HuH-7 (cell line): ENCODE data around the gene MADD.
A peak's percentile ranks its signal among the peaks of the same experiment; 100 is the strongest.

Source experiments
- DNase-seq: peaks from one replicate; pipeline ENCODE4 v3.0.0; 2011; ENCODE audit warnings: low spot score

The MADD gene

DNA sequence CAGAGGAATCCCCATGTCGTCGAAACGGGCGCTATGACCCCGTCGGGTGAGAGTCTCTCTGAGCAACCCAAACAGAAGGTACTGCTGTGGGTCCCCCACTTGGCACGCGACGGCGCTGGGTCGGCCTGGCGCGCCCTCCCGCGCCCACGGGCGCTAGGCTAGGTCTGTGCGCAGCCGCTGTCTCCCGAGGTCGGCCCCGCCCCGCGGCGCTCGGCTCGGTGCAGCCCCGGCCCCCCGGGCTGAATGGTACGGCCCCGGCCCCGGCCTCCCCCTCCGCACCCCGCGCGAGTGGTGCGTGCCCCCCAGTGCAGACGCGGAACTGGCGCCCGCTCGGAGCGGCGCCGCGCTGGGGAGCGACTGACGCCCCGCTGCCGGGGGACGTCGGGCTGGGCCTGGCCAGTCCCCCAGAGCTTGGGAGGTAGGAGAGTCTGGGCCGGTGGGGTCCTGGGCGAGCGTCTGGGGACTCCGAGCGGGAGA is at the start of gene MADD:
MADD (plus strand) TSS at position 305 of the 477 bp plus-strand sequence.
- peak; percentile 88 for DNase-seq

DNA sequence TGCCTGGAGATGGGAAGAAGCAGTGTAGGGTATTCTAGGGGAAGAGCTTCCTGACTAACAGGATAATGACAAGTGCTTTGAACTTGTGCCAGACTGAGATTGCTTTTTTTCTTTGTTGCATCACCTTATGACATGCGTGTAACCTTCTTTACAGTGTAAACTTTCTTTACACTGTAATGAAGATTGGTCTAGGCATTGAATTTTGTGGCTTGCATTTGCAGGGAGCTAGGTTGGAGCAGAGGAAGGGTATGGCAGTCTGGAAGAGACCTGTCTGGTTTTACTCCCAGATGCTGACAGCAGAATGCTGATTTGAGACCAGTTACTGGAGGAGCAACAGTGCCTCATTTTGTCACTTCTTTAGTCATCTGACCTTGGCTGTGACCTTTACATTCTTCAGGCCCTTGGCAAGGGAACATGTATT is 49.5 kb upstream of the MADD start:
- DNase-seq = no peak

DNA sequence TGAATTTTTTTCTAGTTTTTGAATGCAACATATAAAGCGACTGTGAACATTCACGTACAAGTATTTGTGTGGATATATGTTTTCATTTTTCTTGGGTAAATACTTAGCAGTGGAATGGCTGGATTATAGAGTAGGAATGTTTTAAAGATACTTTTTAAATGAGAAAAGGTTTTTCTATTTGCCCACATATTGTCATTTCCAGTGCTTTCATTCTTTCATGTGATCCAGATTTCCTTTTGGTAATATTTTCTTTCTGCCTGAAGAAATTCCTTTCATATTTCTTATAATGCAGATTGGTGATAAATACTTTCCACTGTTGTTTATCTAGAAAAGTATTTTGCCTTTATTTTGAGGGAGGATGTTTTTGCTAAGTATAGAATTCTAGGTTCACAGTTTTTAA is 47.2 kb upstream of the MADD start:
- DNase-seq = no peak

DNA sequence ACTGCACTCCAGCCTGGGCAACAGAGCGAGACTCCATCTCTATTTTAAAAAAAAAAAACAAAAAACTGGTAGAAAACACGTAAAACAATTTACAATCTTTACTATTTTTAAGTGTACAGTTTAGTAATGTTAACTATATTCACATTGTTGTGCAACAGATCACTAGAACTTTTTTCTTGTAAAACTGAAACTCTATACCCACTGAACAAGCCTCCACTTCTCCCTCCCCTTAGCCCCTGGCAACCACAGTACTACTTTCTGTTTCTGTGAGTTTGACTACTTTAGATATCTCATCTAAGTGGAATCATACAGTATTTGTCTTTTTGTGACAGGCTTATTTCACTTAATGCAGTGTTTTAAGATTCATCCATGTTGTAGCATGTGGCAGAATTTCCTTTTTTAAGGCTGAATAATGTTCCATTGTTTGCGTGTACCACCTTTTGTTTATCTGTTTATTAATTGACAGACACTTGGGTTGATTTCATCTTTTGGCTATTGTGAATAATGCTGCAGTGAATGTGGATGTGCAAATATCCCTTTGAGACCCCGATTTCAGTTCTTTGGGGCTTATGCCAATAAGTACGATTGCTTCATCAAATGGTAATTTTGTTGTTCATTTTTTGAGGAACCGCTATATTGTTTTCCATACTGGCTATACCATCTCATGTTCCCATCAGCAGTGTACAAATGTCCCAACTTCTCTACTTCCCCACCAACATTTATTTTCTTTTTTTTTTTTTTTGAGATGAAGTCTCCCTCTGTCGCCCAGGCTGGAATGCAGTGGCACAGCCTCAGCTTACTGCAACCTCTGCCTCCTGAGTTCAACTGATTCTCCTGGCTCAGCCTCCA is 44.2 kb upstream of the MADD start:
- DNase-seq = no peak

DNA sequence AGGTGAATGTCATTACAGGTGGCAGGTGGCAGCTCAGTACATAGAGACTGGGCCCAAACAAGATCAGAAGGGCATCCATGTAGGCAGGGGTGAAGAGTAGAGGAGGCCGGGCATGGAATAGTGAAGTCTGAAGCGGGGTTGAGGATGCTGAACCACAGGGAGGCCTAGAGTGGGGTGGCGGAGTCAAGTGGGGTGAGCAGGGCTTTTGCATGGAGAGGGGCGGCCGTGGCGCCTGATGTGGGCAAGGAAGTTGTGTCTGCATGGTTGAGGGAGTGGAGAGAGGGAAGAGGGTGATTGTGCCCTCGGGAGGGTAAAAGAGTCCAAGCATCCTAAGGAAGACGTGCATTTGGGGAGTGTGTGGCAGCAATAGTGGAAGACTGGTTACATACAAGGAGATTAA is 40.8 kb upstream of the MADD start:
- DNase-seq = no peak

DNA sequence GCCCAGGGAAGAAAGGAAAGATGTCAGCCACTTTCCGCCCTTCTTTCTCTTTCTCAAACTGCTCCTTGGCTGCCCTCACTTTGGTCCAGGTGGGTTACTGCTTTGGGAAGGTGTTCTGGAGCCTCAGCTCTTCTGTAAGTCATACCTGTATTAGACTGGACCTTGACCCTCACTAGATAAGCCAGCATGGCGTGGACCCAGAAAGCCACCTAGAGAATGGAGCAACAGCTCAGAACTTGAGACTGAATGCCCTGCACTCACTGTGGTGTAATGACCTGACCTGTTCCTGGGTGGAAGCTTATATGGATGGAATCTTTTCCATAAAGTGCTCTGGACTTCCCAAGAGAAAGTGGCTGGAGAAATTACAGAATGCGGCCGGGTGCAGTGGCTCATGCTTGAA is 36.9 kb upstream of the MADD start:
- DNase-seq = no peak

DNA sequence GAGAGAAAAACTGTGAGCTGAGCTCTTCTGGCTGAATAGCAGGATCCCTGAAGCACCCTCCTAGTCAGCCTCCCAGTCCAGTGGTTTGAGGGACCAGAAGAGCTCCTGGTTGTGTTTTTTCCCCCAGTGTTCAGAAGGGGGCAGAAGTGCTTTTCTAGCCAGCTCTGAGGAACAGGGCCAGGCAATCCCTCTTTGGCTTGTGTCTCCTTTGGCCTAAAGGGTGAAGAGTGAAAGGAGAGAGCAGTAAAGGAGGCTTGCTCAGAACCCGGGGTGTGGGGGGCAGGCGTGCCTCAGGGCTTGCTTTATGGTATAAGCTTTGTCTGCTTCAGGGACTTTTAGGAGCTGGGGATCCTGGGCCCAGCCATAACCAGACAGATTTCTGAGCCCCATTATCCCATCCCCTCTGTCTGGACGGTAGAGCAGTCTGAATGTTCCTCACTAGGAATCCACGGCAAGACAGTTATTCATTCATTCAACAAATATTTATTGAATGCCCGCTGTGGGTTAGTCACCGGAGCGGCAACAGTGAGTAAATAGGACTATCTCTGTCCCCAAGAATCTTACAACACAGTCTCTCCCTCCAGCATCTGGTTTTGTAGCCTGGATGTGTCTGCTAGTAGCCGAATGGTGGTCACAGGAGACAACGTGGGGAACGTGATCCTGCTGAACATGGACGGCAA is 35.8 kb upstream of the MADD start:
- peak; percentile 55 for DNase-seq

DNA sequence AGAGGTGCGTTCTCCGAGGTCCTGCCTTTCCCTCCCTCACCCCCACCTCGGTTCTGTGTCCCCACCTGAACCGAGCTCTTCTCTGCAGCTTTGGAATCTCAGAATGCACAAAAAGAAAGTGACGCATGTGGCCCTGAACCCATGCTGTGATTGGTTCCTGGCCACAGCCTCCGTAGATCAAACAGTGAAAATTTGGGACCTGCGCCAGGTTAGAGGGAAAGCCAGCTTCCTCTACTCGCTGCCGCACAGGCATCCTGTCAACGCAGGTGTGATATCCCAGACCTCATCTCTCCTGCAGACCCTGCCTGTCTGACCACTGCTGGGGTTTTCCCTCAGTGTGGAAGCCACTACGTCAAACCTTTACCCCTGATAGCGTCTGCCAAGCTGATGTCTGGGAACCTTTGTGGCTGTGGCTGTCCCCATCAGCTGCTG is 35.2 kb upstream of the MADD start:
- DNase-seq = no peak

DNA sequence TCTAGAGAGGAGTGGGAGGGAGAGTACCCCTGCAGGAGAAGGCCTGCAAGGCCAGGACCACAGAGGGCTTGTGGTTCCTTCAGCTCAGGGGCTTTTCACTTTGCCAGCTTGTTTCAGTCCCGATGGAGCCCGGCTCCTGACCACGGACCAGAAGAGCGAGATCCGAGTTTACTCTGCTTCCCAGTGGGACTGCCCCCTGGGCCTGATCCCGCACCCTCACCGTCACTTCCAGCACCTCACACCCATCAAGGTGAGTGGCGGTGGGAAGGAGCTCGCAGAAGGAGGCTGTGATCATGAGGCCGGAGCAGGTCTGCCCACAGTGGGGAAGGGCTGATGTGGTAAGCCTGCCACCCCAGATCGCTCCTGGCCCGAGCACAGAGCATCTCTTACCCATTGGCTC is 34.8 kb upstream of the MADD start:
- no peak for DNase-seq

DNA sequence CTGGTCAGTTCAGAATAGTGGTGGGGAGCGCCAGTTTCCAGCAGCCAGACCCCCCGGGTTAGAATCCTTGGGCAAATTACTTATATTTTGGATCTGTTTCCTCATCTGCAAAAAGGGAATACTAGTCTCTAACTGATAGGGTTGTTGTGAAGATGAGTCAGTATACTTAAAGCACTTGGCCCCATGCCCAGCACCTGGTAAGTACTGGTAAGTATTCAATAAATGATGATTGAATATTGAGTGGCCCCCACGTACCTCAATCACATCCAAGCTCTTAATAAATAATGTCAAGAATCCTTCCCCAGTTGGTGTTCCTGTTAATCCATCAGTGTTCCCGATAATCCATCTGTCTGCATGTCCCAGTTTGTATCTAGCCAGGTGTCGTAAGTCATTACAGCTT is 33.5 kb upstream of the MADD start:
- no peak for DNase-seq

DNA sequence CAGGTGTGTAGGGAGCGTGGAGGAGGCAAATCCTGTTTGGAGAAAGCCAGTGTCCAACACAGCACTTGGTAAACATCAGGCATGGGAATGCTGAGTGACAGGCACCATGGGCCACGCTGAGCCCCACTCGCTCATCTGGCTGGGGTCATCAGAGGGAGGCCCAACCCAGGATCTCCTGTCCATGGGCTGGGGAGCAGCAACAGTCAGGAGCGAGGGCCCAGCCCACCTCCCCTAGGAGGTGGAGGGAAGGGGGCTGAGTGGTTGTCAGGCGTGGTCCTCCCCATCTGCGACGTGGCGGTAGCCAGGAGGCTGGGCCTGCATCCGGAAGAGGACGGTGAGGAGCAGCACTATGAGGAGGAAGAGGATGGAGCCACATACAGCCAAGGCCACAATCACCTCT is 30.1 kb upstream of the MADD start:
- DNase-seq = no peak

DNA sequence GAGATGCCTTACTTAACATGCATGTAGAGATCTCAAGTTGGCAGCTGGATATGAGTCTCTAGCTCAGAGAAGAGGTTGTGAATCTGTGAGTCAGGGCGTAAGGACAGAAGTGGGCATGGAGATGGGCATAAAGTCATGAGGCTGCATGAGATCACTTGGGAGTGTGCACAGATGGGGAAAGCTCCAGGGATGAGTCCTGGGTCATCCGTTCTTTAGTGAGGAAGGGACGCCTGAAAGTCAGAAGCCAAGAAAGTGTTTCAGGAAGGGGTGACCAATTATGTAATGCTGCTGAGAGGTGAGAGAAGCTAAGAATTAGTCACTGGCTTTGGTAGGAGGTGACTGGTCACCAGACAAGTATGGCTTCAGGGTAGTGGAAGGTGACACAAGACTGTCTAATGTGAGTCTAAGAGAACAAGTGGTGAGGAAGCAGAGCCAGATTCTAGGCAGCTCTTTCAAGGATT is 28.1 kb upstream of the MADD start:
- no peak for DNase-seq

DNA sequence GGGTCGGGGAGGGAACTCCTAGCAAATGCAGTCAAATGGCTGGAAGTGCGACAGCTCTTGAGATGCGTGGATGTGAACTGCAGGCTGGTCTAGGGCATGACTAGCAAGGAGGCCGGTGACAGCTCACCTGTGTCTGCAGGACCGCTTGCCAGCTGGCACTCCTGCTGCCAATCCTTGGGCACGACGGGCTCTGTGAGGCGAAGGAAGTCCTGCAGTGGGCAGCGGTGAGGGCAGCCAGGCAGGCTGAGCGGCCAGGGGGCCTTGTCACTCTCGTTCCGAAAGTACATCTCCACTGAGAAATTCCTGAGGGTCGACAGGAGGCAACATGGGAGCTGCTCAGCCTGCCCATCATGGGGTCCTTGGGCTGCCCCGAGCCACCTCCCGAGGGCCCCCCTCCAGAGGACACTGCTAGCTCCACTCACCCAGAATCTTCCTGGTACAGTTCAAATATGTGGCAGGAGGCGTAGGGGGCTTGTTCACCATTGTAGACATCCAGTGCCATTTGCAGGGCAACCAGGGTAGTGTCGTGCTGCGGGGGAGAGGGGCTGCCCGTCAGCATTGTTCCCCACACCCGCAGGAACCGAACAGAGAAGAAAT is 27.2 kb upstream of the MADD start:
- no peak for DNase-seq

DNA sequence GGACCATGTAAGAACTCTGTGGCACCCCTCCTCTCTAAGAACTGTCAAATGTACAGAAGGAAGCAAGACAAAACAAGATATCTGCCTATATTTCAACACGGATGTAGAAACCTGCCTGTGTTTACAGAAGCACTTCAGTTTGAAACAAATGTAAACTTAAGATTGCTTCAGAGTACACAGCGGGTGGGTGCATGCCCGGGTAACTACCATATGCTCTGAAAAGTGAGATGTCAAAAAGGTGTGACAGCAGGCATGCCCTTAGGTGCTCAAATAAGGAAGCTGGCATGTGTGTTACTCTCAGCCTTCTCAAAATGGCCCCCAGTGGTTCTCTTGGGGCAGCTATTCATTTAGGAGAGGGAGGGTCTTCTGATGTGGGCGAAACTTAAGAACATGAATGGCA is 26.5 kb upstream of the MADD start:
- no peak for DNase-seq

DNA sequence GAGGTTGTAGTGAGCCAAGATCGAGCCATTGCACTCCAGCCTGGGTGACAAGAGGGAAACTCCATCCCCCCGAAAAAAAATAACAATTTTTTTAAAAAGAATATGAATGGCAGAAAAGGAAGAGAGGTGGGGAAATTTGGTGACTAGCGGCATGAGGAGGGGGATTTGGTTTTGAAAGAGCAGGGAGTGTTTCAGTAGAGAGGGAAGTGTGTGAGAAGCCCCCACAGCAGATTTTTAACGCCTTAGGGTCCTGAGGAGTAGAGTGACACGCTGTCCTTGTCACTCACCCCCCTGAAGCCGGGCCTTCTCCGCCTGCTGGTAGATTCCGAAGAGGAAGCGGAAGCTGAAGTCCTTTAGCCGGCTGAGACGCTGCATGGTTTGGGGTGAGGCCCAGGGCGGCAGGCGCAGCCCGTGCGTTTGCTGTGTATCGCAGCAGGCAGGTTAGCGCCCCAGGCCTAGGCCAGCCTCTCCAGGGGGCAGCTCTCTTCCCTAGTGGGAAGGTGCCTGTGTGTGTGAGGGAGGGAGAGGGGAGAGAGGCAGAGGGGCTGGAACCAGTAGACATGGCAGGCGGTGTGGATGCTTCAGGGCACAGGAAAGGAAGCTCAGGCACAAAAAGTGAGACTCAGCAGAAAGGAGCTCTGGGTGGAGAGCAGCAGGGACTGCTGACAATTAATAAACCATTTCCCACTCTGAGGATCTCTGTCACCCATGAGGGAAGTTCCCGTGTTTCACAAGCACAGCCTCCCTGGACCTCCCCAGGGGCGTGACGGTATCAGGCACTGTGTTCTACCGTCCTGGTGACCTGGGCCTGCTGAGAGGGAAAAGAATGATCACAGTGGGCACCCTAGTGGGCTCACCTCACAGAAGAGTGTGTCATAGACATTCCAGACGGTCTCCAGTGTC is 25.2 kb upstream of the MADD start:
- DNase-seq = no peak

DNA sequence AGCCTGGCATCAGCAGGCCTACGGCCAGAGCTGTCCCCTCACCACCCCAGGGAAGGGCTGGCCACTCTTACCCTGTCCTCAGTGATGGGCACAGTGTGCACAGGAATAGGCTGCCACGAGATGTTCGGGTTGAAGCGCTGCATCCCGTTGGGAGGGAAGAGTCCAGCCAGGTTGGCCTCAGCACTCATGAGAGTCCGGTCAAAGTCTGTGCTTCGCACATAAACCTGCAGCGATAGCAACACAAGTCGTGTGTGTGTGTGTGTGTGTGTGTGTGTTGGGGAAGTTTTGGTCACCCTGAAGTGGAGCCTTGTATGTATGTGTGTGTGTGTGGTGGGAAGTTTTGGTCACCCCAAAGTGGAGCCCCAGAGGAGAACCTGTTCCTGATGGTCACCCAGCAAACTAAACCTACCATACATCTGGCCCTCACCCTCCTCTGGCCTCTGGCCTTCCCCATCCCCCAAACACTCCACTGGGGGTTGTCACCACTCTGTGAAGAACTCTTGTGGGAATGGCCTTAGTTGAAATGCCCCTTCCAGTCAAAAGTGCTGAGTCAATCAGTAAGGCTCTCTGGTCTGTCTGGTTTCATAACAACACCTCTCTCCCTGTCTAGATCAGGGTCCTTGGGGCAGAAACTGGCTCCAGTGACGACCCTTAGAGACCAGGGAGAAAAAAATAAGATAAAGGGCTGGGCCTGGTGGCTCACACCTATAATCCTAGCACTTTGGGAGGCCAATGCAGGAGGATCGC is 24.1 kb upstream of the MADD start:
- DNase-seq = no peak

DNA sequence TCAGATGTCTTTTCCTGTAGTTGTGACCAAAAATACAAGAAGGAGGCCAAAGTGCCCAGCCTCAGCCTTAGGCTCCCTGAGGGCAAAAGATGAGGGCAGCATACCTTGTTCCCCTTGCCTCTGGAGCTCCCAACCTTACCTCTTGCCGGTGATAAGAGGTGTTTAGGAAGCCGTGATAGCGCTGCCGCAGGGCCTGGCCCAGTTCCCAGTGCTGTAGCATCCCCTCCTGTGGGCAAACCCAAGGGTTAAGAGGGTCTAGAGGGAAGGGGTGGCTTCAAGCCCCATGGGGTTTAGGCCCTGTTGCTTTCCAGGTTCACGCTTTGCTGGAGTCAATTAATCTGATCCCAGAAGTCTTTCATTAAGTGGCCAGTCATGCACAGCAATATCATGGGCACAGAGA is 22.4 kb upstream of the MADD start:
- DNase-seq = no peak

DNA sequence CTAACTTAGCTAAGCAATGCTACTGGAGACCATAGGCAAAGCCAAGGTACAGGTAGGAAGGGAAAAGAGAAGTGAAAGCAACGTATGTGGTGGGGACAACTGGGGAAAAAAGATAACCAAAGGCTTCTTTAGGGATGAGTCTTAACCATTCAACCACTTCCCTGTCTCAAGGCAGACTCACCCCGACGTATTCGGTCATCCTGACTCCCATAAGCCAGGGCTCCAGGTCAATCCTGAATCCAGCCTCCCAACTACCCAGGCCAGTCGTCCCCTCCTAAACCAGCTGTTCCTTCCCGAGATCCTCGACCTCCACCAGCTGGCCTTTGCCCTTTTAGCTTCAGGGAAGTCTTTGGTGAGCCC is 21.6 kb upstream of the MADD start:
- peak; percentile 47 for DNase-seq

DNA sequence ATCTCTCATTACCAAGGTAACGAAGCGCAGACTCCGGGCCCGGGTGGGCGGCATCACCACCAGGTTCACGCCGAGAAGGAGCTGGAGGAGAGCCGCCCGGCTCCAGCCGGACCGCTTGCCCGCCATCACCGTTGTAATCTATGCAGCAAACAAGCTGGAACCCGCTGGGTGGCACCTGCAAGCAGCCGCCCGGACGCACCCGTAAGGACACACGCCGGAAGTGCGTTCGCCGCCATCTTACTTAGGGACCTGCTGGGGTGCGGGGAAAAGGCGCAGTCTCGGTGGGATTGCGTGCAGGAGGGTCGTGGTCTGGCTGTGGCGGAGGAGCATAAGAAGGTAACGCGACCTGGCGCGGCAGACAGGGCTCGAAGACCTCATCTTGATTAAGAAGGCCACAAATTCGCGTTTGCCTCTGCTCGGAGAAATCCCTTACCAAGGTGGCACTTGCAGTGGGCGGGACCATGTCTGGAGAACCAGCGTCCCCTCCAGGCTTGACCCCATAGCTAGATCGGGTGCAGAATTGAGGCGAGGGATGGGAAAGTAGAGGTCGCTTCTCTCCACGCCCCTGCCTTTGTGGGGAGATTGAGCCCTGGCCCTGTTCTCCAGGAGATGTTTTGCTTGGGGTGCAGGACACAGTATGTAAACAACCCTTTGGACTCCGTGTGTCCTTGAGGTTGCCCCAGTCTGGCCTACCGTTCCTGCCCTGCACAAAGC is 21.1 kb upstream of the MADD start, which contains the start of gene ACP2:
ACP2 (minus strand) TSS at position 151 of the 714 bp plus-strand sequence; CDS start at position 126, 25 bp downstream.
- DNase-seq = peak; percentile 80

DNA sequence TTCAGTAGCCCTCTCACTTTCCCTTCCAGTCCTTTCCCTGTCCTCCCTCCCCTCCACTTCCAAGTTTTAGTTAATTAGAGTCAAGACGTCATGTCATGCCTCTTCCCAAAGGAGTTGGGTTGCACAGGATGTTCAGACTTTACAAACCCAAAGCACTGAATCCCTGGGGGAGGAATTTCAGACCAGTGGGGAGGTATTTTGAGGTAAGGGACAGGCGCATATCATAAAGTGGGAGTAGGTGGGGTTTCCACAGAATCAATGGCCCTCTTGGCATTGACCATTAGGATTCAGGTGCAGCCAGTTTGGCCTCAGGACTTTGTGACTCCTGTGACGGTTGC is 20.6 kb upstream of the MADD start:
- no peak for DNase-seq

DNA sequence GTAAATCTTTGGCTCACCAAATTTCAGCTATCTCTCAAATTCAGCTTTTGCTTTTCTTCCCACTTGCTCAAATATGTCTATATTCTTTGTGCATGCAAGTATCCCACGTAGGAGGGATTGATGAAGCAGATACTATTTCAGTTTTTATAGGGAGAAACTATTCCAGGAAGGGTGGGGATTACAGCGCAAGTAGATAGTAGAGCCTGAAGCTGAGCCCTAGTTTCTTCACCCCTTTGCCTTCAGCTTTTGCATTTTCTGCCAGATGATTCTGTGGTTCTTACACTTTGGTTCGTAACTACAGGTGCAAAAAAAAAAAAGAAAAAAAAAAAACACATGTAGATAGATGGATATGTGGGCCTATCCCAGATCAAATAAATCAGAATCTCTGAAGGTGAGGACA is 18.2 kb upstream of the MADD start:
- DNase-seq = no peak
